A549 (cell line): Measurements from ENCODE around the gene DUSP3. TPM values are rescaled to one million over a fixed set of nuclear protein-coding genes. Genes with fewer than 3 reads are reported as not detected.

ENCODE experiments used
- ATAC-seq, 2 experiments: fragments of 200-7000 bp in 1 of 2; fragments of >200 bp in 1 of 2; cut with Nextera tagmentation in 1 of 2; cut with Tn5 transposase in 1 of 2; 3 replicates each; pipeline versions ENCODE4 v1.8.0 to v1.9.1; 2018 to 2020; ENCODE audit warnings: mild to moderate bottlenecking in 1 of 2, moderate library complexity in 1 of 2
- CTCF ChIA-PET: fragments of 300-600 bp; sonication (Branson Sonifier 250); formaldehyde crosslinking; extraction: SDS; loops from one replicate; lab custom pipeline; 2021; ENCODE audit warnings: antibody characterized with exemption, inconsistent platforms; lab: Yijun Ruan, JAX
- POLR2A ChIA-PET: fragments of 350-600 bp; formaldehyde crosslinking; extraction: SDS; loops from one replicate; lab custom pipeline; 2021; ENCODE audit warnings: antibody characterized with exemption, inconsistent platforms; lab: Yijun Ruan, JAX
- DNase-seq, 2 experiments: peaks; one replicate each; pipeline versions ENCODE4 v3.0.0 to v3.0.0-alpha.2; 2011 to 2016; ENCODE audit warnings: low read depth in 1 of 2, low spot score in 1 of 2
- FAIRE-seq: peaks from 2 replicates; lab custom pipeline; 2011; peaks lifted over from hg19 to GRCh38; lab: Jason Lieb, UNC
- H3K27ac ChIP-seq, 2 experiments: fragments of >200 bp; sonication (Bioruptor Twin); formaldehyde crosslinking; 3 replicates each; pipeline ENCODE4 v1.5.1; 2016 to 2017
- H3K4me1 ChIP-seq: fragments of >200 bp; sonication (Bioruptor Twin); formaldehyde crosslinking; 3 replicates; pipeline ENCODE4 v1.6.1; 2016
- H3K4me2 ChIP-seq: fragments of >200 bp; sonication (Bioruptor Twin); formaldehyde crosslinking; 3 replicates; pipeline ENCODE4 v1.6.1; 2016
- H3K4me3 ChIP-seq: fragments of >200 bp; sonication (Bioruptor Twin); formaldehyde crosslinking; 3 replicates; pipeline ENCODE4 v1.5.1; 2016
- H3K9me3 ChIP-seq: fragments of >200 bp; sonication (Bioruptor Twin); formaldehyde crosslinking; 3 replicates; pipeline ENCODE4 v1.6.1; 2016
- BHLHE40 ChIP-seq: IDR thresholded peaks from 2 replicates; pipeline ENCODE4 v1.6.1; 2012; ENCODE audit warnings: low read depth, low read length, inconsistent platforms
- CBX8 ChIP-seq: fragments of 200-600 bp; sonication (generic); IDR thresholded peaks from 2 replicates; pipeline ENCODE4 v1.6.1; 2016
- CEBPB ChIP-seq, 2 experiments: fragments of >200 bp in 1 of 2; sonication (Bioruptor Twin) in 1 of 2; formaldehyde crosslinking in 1 of 2; IDR thresholded peaks; 2 replicates each; pipeline ENCODE4 v1.6.1; 2012 to 2016
- CHD2 ChIP-seq: fragments of 150-350 bp; IDR thresholded peaks from 2 replicates; pipeline ENCODE4 v1.6.1; 2014; ENCODE audit warnings: low read length; ENCODE audit not compliant: partially characterized antibody
- EHMT2 ChIP-seq: fragments of 200-600 bp; sonication (generic); IDR thresholded peaks from 2 replicates; pipeline ENCODE4 v1.6.1; 2016; ENCODE audit warnings: antibody characterized with exemption, low read depth, mild to moderate bottlenecking, moderate library complexity
- EP300 ChIP-seq, 2 experiments: fragments of >200 bp; sonication (Bioruptor Twin); formaldehyde crosslinking; IDR thresholded peaks; 2 replicates in 1 of 2; 3 replicates in 1 of 2; pipeline ENCODE4 v1.6.1; 2016 to 2017
- FOSL2 ChIP-seq, 2 experiments: fragments of 450-650 bp in 1 of 2; fragments of >200 bp in 1 of 2; sonication (Bioruptor Twin) in 1 of 2; formaldehyde crosslinking; IDR thresholded peaks; 2 replicates each; pipeline versions ENCODE4 v1.5.0 to v1.6.1; 2016 to 2020; ENCODE audit warnings: mild to moderate bottlenecking in 1 of 2, moderate library complexity in 1 of 2
- FOXS1 ChIP-seq: fragments of 250-450 bp; sonication (Bioruptor Pico); IDR thresholded peaks from 2 replicates; pipeline ENCODE4 v1.5.0; 2020; ENCODE audit warnings: mild to moderate bottlenecking, moderate library complexity
- GATA3 ChIP-seq: IDR thresholded peaks from 2 replicates; pipeline ENCODE4 v1.6.1; 2012; ENCODE audit warnings: borderline replicate concordance
- HEYL ChIP-seq: fragments of 250-450 bp; sonication (Bioruptor Pico); IDR thresholded peaks from 2 replicates; pipeline ENCODE4 v1.8.0; 2021; ENCODE audit warnings: mild to moderate bottlenecking, moderate library complexity
- HOXB5 ChIP-seq: fragments of 250-450 bp; sonication (Bioruptor Pico); IDR thresholded peaks from 2 replicates; pipeline ENCODE4 v1.5.0; 2020; ENCODE audit warnings: mild to moderate bottlenecking, moderate library complexity
- JUN ChIP-seq, 2 experiments: fragments of >200 bp; sonication (Bioruptor Twin); formaldehyde crosslinking; IDR thresholded peaks; 2 replicates in 1 of 2; 3 replicates in 1 of 2; pipeline ENCODE4 v1.6.1; 2016 to 2017
- JUNB ChIP-seq: fragments of >200 bp; sonication (Bioruptor Twin); formaldehyde crosslinking; IDR thresholded peaks from 2 replicates; pipeline ENCODE4 v1.6.1; 2016
- KDM5A ChIP-seq: fragments of 200-600 bp; sonication (generic); IDR thresholded peaks from 2 replicates; pipeline ENCODE4 v1.6.1; 2016; ENCODE audit warnings: antibody characterized with exemption, mild to moderate bottlenecking
- MAFK ChIP-seq: fragments of 450-650 bp; IDR thresholded peaks from 2 replicates; pipeline ENCODE4 v1.6.1; 2014; ENCODE audit not compliant: partially characterized antibody
- MAZ ChIP-seq: fragments of 150-350 bp; IDR thresholded peaks from 2 replicates; pipeline ENCODE4 v1.6.1; 2014; ENCODE audit warnings: antibody characterized with exemption, low read depth, low read length, borderline replicate concordance
- MYC ChIP-seq: IDR thresholded peaks from 2 replicates; pipeline ENCODE4 v1.6.1; 2012; ENCODE audit warnings: mild to moderate bottlenecking, inconsistent platforms, low read length, improper control_type of control experiment, borderline replicate concordance
- RCOR1 ChIP-seq: fragments of 150-350 bp; IDR thresholded peaks from 2 replicates; pipeline ENCODE4 v1.6.1; 2014; ENCODE audit warnings: antibody characterized with exemption, low read length, low read depth
- RFX5 ChIP-seq: fragments of 450-650 bp; IDR thresholded peaks from 2 replicates; pipeline ENCODE4 v1.7.1; 2014; ENCODE audit warnings: antibody characterized with exemption, mild to moderate bottlenecking, moderate library complexity
- SREBF2 ChIP-seq: fragments of 450-650 bp; IDR thresholded peaks from 2 replicates; pipeline ENCODE4 v1.6.1; 2014; ENCODE audit warnings: mild to moderate bottlenecking, moderate library complexity
- ZC3H11A ChIP-seq: fragments of 450-650 bp; IDR thresholded peaks from 2 replicates; pipeline ENCODE4 v1.6.1; 2014; ENCODE audit warnings: antibody characterized with exemption, mild to moderate bottlenecking
- ZSCAN20 ChIP-seq: fragments of 250-450 bp; sonication (Bioruptor Pico); IDR thresholded peaks from 2 replicates; pipeline ENCODE4 v1.8.0; 2022; ENCODE audit warnings: mild to moderate bottlenecking, moderate library complexity
- WGBS: methylation state at CpG from one replicate; pipeline ENCODE4 v1.1.6; 2017; ENCODE audit errors: missing lambda C conversion rate; 5-methylcytosine and 5-hydroxymethylcytosine counted together
- polyA plus RNA-seq, 4 experiments: library from polyadenylated mRNA; depleted of rRNA in 3 of 4; stranded (reverse); fragments of >200 nt; fragmentation: RNase III in 1 of 4; extraction: RNeasy Plus Mini Kit Qiagen cat#74134 plus additional on column Dnase treatment in 1 of 4; gene quantifications; 2 replicates in 3 of 4; 3 replicates in 1 of 4; pipeline ENCODE4 v1.2.3, GENCODE V29; 2011 to 2017
- TF ChIP-seq, protein P1 (sequence below): fragments of 450-650 bp; IDR thresholded peaks from 2 replicates; pipeline ENCODE4 v1.6.1; 2014; ENCODE audit warnings: antibody characterized with exemption
- TF ChIP-seq, protein P2 (sequence below): fragments of >200 bp; sonication (Bioruptor Twin); formaldehyde crosslinking; IDR thresholded peaks from 3 replicates; pipeline ENCODE4 v1.6.1; 2016
- TF ChIP-seq, protein P3 (sequence below): fragments of 150-350 bp; IDR thresholded peaks from 2 replicates; pipeline ENCODE4 v1.6.1; 2014; ENCODE audit warnings: low read depth, mild to moderate bottlenecking, low read length
- TF ChIP-seq, protein P4 (sequence below): fragments of 200-600 bp; sonication (generic); IDR thresholded peaks from 2 replicates; pipeline ENCODE4 v1.6.1; 2016; ENCODE audit warnings: antibody characterized with exemption, mild to moderate bottlenecking, moderate library complexity
- TF ChIP-seq, protein P5 (sequence below): IDR thresholded peaks from 2 replicates; pipeline ENCODE4 v1.6.1; 2012
- TF ChIP-seq, protein P6 (sequence below): IDR thresholded peaks from 2 replicates; pipeline ENCODE4 v1.6.1; 2012

Gene DUSP3
- polyA plus RNA-seq, 2 of the 4 experiments (the other 2 are of a cell fraction): 60.0 to 62.2 TPM

DNA sequence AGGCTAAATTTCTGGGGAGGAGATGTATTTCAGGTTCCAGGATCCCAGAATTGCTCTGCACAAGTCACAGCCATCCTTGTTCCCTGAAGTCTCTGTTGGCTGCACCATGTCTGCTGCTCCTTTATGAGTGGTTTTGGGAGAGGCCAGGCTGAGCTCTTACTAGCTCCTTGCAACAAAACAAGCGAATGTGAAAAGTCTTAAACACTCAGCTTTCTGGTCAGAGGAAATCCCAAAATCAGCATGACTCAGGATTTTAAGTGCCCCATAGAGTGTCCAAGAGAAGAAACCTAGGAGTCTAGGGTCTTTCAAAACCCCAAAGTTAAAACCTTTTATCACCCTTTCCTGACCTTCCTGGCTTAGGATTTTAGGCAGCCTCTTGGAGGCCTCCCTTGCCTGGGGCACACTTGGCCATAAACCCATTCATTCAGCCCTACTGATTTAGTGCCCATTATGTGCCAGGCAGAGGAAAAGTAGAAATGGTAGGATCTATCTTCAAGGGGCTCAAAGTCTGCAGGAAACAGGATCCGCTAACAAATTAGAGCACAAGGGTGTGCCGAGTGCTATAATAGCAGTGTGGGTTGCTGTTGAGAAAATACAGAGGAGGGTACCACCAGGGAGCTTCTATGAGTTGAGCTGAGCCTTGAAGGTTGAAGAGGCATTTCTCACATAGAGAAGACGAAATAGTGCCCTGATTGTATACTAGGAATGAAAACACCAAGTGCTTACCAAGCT lies 57.1 kb downstream of the DUSP3 start (continued):
- TF ChIP-seq, protein P1, sequence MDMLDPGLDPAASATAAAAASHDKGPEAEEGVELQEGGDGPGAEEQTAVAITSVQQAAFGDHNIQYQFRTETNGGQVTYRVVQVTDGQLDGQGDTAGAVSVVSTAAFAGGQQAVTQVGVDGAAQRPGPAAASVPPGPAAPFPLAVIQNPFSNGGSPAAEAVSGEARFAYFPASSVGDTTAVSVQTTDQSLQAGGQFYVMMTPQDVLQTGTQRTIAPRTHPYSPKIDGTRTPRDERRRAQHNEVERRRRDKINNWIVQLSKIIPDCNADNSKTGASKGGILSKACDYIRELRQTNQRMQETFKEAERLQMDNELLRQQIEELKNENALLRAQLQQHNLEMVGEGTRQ: no peak
- no peak for TF ChIP-seq HOXB5

DNA sequence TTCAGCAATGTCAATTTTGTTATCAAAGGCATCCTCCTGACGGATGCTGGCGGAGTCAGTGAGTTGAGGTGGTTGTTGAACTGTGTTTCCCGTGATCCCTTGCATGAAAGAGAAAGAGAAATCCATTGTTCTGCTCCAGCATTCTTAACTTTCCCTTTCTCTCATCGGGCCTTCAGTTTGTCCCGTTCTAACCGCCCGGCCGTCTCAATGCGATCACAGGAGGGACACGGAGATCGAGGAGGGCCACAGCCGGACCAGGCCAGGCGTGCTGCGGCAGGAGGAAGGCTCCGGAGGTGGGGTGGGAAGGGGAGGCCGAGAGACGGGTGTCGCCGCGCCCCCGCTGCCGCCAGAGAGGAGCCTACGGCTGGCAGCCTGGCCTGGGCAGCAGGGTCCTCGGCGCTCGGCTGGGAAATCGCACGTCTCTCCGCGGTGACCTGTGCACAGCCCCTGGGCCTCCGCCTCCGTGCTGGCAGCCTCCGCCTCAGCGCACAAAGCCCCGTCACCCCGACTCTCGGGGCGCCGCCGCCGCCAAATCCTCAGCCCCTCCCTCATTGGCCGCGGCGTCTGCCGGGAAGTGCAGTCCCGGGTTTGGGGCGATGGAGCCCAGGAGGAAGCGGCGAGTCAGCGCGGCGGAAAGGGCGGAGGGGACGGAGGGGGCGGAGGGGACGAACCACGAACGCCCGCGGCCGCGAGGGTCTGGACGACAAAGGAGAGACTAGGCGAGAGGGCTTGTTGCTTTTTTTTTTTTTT lies 58.3 kb downstream of the DUSP3 start:
- Histone ChIP-seq H3K27ac (peak overlapping the region; percentile 93 to 95), H3K4me3 (peak overlapping the region; percentile 53), H3K4me1 (peaks cover 68% of the 10 kb centered on the region), H3K9me3 (no peaks in the 10 kb centered on the region), H3K4me2 (peak overlapping the region; percentile 94)
- DNase-seq: peak; percentile 78 to 83
- FAIRE-seq: no peak
- WGBS: 7% methylated on average over 49 of the region's 64 CpGs
- ChIA-PET CTCF (no interaction called here), POLR2A (interaction anchor here (0.6 kb wide), 1 partner anchor 18 kb away, joined by 3 read pairs; no protein-coding TSS in a partner anchor)
- ATAC-seq: peak; percentile 72 to 79
- TF ChIP-seq, protein P1: no peak
- TF ChIP-seq MAZ (no peak), JUN (IDR thresholded peaks at IDR 0.05) (peak; percentile 65 to 74; a peak in 4 of 5 replicates), CBX8 (no peak), HEYL (CRISPR knock-in tag) (no peak; the same call in 1 of the 2 replicates), MYC (no peak), EHMT2 (no peak), ZC3H11A (no peak), BHLHE40 (no peak), RCOR1 (no peak), MAFK (no peak), GATA3 (no peak), HOXB5 (peak; percentile 90), KDM5A (no peak), CEBPB (IDR thresholded peaks at IDR 0.05) (no peak), JUNB (no peak), EP300 (IDR thresholded peaks at IDR 0.05) (no peak), SREBF2 (no peak), CHD2 (no peak), FOXS1 (CRISPR knock-in tag) (no peak), ZSCAN20 (CRISPR knock-in tag) (no peak), FOSL2 (IDR thresholded peaks at IDR 0.05) (no peak), FOSL2 (CRISPR knock-in tag; IDR thresholded peaks at IDR 0.05) (no peak), RFX5 (no peak)
- TF ChIP-seq, protein P2, sequence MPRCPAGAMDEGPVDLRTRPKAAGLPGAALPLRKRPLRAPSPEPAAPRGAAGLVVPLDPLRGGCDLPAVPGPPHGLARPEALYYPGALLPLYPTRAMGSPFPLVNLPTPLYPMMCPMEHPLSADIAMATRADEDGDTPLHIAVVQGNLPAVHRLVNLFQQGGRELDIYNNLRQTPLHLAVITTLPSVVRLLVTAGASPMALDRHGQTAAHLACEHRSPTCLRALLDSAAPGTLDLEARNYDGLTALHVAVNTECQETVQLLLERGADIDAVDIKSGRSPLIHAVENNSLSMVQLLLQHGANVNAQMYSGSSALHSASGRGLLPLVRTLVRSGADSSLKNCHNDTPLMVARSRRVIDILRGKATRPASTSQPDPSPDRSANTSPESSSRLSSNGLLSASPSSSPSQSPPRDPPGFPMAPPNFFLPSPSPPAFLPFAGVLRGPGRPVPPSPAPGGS: no peak
- TF ChIP-seq, protein P3, sequence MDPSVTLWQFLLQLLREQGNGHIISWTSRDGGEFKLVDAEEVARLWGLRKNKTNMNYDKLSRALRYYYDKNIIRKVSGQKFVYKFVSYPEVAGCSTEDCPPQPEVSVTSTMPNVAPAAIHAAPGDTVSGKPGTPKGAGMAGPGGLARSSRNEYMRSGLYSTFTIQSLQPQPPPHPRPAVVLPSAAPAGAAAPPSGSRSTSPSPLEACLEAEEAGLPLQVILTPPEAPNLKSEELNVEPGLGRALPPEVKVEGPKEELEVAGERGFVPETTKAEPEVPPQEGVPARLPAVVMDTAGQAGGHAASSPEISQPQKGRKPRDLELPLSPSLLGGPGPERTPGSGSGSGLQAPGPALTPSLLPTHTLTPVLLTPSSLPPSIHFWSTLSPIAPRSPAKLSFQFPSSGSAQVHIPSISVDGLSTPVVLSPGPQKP: no peak
- TF ChIP-seq, protein P4, sequence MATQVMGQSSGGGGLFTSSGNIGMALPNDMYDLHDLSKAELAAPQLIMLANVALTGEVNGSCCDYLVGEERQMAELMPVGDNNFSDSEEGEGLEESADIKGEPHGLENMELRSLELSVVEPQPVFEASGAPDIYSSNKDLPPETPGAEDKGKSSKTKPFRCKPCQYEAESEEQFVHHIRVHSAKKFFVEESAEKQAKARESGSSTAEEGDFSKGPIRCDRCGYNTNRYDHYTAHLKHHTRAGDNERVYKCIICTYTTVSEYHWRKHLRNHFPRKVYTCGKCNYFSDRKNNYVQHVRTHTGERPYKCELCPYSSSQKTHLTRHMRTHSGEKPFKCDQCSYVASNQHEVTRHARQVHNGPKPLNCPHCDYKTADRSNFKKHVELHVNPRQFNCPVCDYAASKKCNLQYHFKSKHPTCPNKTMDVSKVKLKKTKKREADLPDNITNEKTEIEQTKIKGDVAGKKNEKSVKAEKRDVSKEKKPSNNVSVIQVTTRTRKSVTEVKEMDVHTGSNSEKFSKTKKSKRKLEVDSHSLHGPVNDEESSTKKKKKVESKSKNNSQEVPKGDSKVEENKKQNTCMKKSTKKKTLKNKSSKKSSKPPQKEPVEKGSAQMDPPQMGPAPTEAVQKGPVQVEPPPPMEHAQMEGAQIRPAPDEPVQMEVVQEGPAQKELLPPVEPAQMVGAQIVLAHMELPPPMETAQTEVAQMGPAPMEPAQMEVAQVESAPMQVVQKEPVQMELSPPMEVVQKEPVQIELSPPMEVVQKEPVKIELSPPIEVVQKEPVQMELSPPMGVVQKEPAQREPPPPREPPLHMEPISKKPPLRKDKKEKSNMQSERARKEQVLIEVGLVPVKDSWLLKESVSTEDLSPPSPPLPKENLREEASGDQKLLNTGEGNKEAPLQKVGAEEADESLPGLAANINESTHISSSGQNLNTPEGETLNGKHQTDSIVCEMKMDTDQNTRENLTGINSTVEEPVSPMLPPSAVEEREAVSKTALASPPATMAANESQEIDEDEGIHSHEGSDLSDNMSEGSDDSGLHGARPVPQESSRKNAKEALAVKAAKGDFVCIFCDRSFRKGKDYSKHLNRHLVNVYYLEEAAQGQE: no peak
- TF ChIP-seq, protein P5, sequence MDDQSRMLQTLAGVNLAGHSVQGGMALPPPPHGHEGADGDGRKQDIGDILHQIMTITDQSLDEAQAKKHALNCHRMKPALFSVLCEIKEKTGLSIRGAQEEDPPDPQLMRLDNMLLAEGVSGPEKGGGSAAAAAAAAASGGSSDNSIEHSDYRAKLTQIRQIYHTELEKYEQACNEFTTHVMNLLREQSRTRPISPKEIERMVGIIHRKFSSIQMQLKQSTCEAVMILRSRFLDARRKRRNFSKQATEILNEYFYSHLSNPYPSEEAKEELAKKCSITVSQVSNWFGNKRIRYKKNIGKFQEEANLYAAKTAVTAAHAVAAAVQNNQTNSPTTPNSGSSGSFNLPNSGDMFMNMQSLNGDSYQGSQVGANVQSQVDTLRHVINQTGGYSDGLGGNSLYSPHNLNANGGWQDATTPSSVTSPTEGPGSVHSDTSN: no peak
- TF ChIP-seq, protein P6, sequence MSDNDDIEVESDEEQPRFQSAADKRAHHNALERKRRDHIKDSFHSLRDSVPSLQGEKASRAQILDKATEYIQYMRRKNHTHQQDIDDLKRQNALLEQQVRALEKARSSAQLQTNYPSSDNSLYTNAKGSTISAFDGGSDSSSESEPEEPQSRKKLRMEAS: peak; percentile 81; the same call in 1 of the 2 replicates
